ENCODE measurements around the gene LRRC27.

The LRRC27 gene

GRCh38 chr10:132427006-132427771 lies 95.2 kb downstream of the LRRC27 start:
- DNase-seq (ENCODE audit: low read depth in 2 of 2) = no peak

- DNase-seq (ENCODE audit: low read depth in 2 of 2) = no peak
Observed at GRCh38 chr10:132427939-132428367, 96.0 kb downstream of the LRRC27 start.

- no peak for DNase-seq (ENCODE audit: low read depth in 2 of 2)
Observed at GRCh38 chr10:132428486-132428995, 96.5 kb downstream of the LRRC27 start.
